ENCODE measurements around the gene GALNT12. TPM values are rescaled to one million over a fixed set of nuclear protein-coding genes. Genes with fewer than 3 reads are reported as not detected.

The GALNT12 gene
- 5.6 and 9.5 TPM in 2 replicates for total RNA-seq (2014; rRNA removed; shearing (Covaris generic))

GRCh38 chr9:98807070-98807813 lies at the start of gene GALNT12:
Gene GALNT12, plus strand, starts transcription at chr9:98807670. Its CDS starts 29 bp downstream, at chr9:98807699.
- in situ Hi-C loops (cut with HindIII; ENCODE audit: low sequenced_read_pairs): no loop called here
- DNase-seq (ENCODE audit: low spot score): peak; percentile 44

GRCh38 chr9:98760231-98760630 lies 47.2 kb upstream of the GALNT12 start:
- in situ Hi-C loops (cut with HindIII; ENCODE audit: low sequenced_read_pairs): no loop called here
- no peak for DNase-seq (ENCODE audit: low spot score)

- no peak for DNase-seq (ENCODE audit: low spot score)
- in situ Hi-C loops (cut with HindIII; ENCODE audit: low sequenced_read_pairs): no loop called here
Measured at GRCh38 chr9:98763986-98764745, 43.3 kb upstream of the GALNT12 start.

GRCh38 chr9:98765256-98765655 lies 42.2 kb upstream of the GALNT12 start:
- DNase-seq (ENCODE audit: low spot score): no peak
- in situ Hi-C loops (cut with HindIII; ENCODE audit: low sequenced_read_pairs): no loop called here

GRCh38 chr9:98766586-98766985 lies 40.9 kb upstream of the GALNT12 start:
- in situ Hi-C loops (cut with HindIII; ENCODE audit: low sequenced_read_pairs): no loop called here
- no peak for DNase-seq (ENCODE audit: low spot score)

- DNase-seq (ENCODE audit: low spot score): no peak
- in situ Hi-C loops (cut with HindIII; ENCODE audit: low sequenced_read_pairs): no loop called here
Measured at GRCh38 chr9:98767196-98767595, 40.3 kb upstream of the GALNT12 start.

GRCh38 chr9:98767915-98768314 lies 39.6 kb upstream of the GALNT12 start:
- in situ Hi-C loops (cut with HindIII; ENCODE audit: low sequenced_read_pairs): no loop called here
- no peak for DNase-seq (ENCODE audit: low spot score)

GRCh38 chr9:98768344-98768743 lies 39.1 kb upstream of the GALNT12 start:
- in situ Hi-C loops (cut with HindIII; ENCODE audit: low sequenced_read_pairs): no loop called here
- DNase-seq (ENCODE audit: low spot score): no peak

GRCh38 chr9:98770717-98771116 lies 36.8 kb upstream of the GALNT12 start:
- no peak for DNase-seq (ENCODE audit: low spot score)
- in situ Hi-C loops (cut with HindIII; ENCODE audit: low sequenced_read_pairs): no loop called here

- in situ Hi-C loops (cut with HindIII; ENCODE audit: low sequenced_read_pairs): no loop called here
- DNase-seq (ENCODE audit: low spot score): no peak
Measured at GRCh38 chr9:98771209-98771874, 36.1 kb upstream of the GALNT12 start.

GRCh38 chr9:98772364-98773155 lies 34.9 kb upstream of the GALNT12 start:
- in situ Hi-C loops (cut with HindIII; ENCODE audit: low sequenced_read_pairs): no loop called here
- no peak for DNase-seq (ENCODE audit: low spot score)

- in situ Hi-C loops (cut with HindIII; ENCODE audit: low sequenced_read_pairs): no loop called here
- no peak for DNase-seq (ENCODE audit: low spot score)
Measured at GRCh38 chr9:98773721-98774120, 33.7 kb upstream of the GALNT12 start.

- in situ Hi-C loops (cut with HindIII; ENCODE audit: low sequenced_read_pairs): no loop called here
Measured at GRCh38 chr9:98774746-98775145, 32.7 kb upstream of the GALNT12 start.

GRCh38 chr9:98775831-98776441 lies 31.5 kb upstream of the GALNT12 start:
- peak; percentile 80 for DNase-seq (ENCODE audit: low spot score)
- in situ Hi-C loops (cut with HindIII; ENCODE audit: low sequenced_read_pairs): no loop called here

More at GRCh38 chr9:98774746-98775145, 32.7 kb upstream of the GALNT12 start:
- DNase-seq (ENCODE audit: low spot score): no peak

GRCh38 chr9:98777618-98778017 lies 29.9 kb upstream of the GALNT12 start:
- in situ Hi-C loops (cut with HindIII; ENCODE audit: low sequenced_read_pairs): no loop called here
- no peak for DNase-seq (ENCODE audit: low spot score)

GRCh38 chr9:98778251-98778650 lies 29.2 kb upstream of the GALNT12 start:
- in situ Hi-C loops (cut with HindIII; ENCODE audit: low sequenced_read_pairs): no loop called here

GRCh38 chr9:98778711-98779530 lies 28.5 kb upstream of the GALNT12 start:
- in situ Hi-C loops (cut with HindIII; ENCODE audit: low sequenced_read_pairs): no loop called here
- DNase-seq (ENCODE audit: low spot score): no peak

More at GRCh38 chr9:98778251-98778650, 29.2 kb upstream of the GALNT12 start:
- DNase-seq (ENCODE audit: low spot score): no peak
